A673 (cell line): Measurements from ENCODE around the gene SYNE2. TPM values are rescaled to one million over a fixed set of nuclear protein-coding genes. Genes with fewer than 3 reads are reported as not detected.

Experiments used
- BruUV-seq: library from RNA; stranded (reverse); fragments of 400-500 nt; replicated peaks from 2 replicates; lab custom pipeline; 2021; lab: Mats Ljungman, UMichigan
- CTCF ChIA-PET: fragments of 300-600 bp; sonication (Branson Sonifier 250); formaldehyde crosslinking; loops from one replicate; lab custom pipeline; 2022; ENCODE audit warnings: antibody characterized with exemption; lab: Charles Lee
- POLR2A ChIA-PET: fragments of 300-600 bp; sonication (Branson Sonifier 250); formaldehyde crosslinking; loops from one replicate; lab custom pipeline; 2022; ENCODE audit warnings: antibody characterized with exemption; ENCODE audit not compliant: low non-redundant PET; lab: Charles Lee
- DNase-seq: peaks from one replicate; pipeline ENCODE4 v3.0.0-alpha.2; 2015; ENCODE audit warnings: low spot score
- H3K27ac ChIP-seq: fragments of 200-600 bp; sonication (generic); 2 replicates; pipeline ENCODE4 v1.5.1; 2016; ENCODE audit warnings: mixed run types, low read depth, mild to moderate bottlenecking, mixed read lengths, antibody characterized with exemption, low read length; ENCODE audit not compliant: poor library complexity, severe bottlenecking
- H3K27me3 ChIP-seq: fragments of 200-600 bp; sonication (generic); replicated peaks from 2 replicates; pipeline ENCODE4 v1.6.1; 2017; ENCODE audit warnings: mixed run types, low read depth, mild to moderate bottlenecking, mixed read lengths, antibody characterized with exemption, low read length; ENCODE audit not compliant: insufficient read depth, poor library complexity
- H3K36me3 ChIP-seq: fragments of 200-600 bp; sonication (generic); 2 replicates; pipeline ENCODE4 v1.6.1; 2016; ENCODE audit warnings: mixed run types, mild to moderate bottlenecking, mixed read lengths, antibody characterized with exemption, low read length; ENCODE audit not compliant: insufficient read depth, poor library complexity, severe bottlenecking
- H3K4me1 ChIP-seq: fragments of 200-600 bp; sonication (generic); 2 replicates; pipeline ENCODE4 v1.6.1; 2017; ENCODE audit warnings: mixed run types, mild to moderate bottlenecking, mixed read lengths, antibody characterized with exemption, low read length; ENCODE audit not compliant: insufficient read depth, poor library complexity, severe bottlenecking
- H3K4me3 ChIP-seq: fragments of 200-600 bp; sonication (generic); 2 replicates; pipeline ENCODE4 v1.5.1; 2016; ENCODE audit warnings: low read depth, mixed run types, mild to moderate bottlenecking, mixed read lengths, low read length; ENCODE audit not compliant: poor library complexity, severe bottlenecking
- H3K9me3 ChIP-seq: fragments of 200-600 bp; sonication (generic); 2 replicates; pipeline ENCODE4 v1.6.1; 2016; ENCODE audit warnings: mixed run types, low read depth, mild to moderate bottlenecking, mixed read lengths, antibody characterized with exemption, low read length; ENCODE audit not compliant: poor library complexity, severe bottlenecking
- EZH2 ChIP-seq: fragments of 200-600 bp; sonication (generic); IDR thresholded peaks from 2 replicates; pipeline ENCODE4 v1.6.1; 2017; ENCODE audit warnings: borderline replicate concordance, low read depth, mild to moderate bottlenecking, mixed read lengths, antibody characterized with exemption, low read length; ENCODE audit not compliant: poor library complexity, severe bottlenecking
- intact Hi-C: fragments of 100-400 bp; cut with micrococcal nuclease; formaldehyde crosslinking; loops from one replicate; pipeline ENCODE4 v1.10.0; 2022; ENCODE audit not compliant: unreplicated experiment
- total RNA-seq: library from RNA; stranded (reverse); gene quantifications from 2 replicates; pipeline ENCODE4 v1.2.3, GENCODE V29; 2021
- TF ChIP-seq, protein P1 (sequence below): fragments of 300-800, 200-600 bp; sonication (generic); conservative IDR thresholded peaks from 2 replicates; pipeline ENCODE4 v1.5.1; 2017; ENCODE audit warnings: low read depth, mild to moderate bottlenecking, antibody characterized with exemption, low read length, moderate library complexity, mixed read lengths

Gene SYNE2
- total RNA-seq, 1 experiment from 2014 or later, result 68.2 TPM

- POLR2A ChIA-PET, result no interaction called here
- TF ChIP-seq, protein P1, sequence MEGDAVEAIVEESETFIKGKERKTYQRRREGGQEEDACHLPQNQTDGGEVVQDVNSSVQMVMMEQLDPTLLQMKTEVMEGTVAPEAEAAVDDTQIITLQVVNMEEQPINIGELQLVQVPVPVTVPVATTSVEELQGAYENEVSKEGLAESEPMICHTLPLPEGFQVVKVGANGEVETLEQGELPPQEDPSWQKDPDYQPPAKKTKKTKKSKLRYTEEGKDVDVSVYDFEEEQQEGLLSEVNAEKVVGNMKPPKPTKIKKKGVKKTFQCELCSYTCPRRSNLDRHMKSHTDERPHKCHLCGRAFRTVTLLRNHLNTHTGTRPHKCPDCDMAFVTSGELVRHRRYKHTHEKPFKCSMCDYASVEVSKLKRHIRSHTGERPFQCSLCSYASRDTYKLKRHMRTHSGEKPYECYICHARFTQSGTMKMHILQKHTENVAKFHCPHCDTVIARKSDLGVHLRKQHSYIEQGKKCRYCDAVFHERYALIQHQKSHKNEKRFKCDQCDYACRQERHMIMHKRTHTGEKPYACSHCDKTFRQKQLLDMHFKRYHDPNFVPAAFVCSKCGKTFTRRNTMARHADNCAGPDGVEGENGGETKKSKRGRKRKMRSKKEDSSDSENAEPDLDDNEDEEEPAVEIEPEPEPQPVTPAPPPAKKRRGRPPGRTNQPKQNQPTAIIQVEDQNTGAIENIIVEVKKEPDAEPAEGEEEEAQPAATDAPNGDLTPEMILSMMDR, result no peak
- no peak for TF ChIP-seq EZH2
- Histone ChIP-seq H3K4me1 (peaks cover 8% of the 10 kb centered on the region), H3K36me3 (no peaks in the 10 kb centered on the region), H3K9me3 (no peaks in the 10 kb centered on the region), H3K4me3 (peak overlapping the region; percentile 95), H3K27me3 (no peaks in the 10 kb centered on the region), H3K27ac (no peak overlapping the region)
- DNase-seq, result no peak
- CTCF ChIA-PET, result no interaction called here
- intact Hi-C loops, result no loop called here
- BruUV-seq, result no TSS peak
Observed at GRCh38 chr14:63854330-63854729, 1.5 kb downstream of the SYNE2 start.

GRCh38 chr14:63855281-63855680, 2.5 kb downstream of the SYNE2 start:
- no peak overlapping the region for H3K4me3 ChIP-seq
- CTCF ChIA-PET, result no interaction called here
- no peaks in the 10 kb centered on the region for H3K27me3 ChIP-seq
- H3K4me1 ChIP-seq, result peaks cover 8% of the 10 kb centered on the region
- DNase-seq, result no peak
- no peak overlapping the region for H3K27ac ChIP-seq
- no TSS peak for BruUV-seq
- H3K36me3 ChIP-seq, result no peaks in the 10 kb centered on the region
- POLR2A ChIA-PET, result no interaction called here
- intact Hi-C loops, result no loop called here
- H3K9me3 ChIP-seq, result no peaks in the 10 kb centered on the region
- no peak for TF ChIP-seq EZH2
- TF ChIP-seq, protein P1, result no peak

DNA sequence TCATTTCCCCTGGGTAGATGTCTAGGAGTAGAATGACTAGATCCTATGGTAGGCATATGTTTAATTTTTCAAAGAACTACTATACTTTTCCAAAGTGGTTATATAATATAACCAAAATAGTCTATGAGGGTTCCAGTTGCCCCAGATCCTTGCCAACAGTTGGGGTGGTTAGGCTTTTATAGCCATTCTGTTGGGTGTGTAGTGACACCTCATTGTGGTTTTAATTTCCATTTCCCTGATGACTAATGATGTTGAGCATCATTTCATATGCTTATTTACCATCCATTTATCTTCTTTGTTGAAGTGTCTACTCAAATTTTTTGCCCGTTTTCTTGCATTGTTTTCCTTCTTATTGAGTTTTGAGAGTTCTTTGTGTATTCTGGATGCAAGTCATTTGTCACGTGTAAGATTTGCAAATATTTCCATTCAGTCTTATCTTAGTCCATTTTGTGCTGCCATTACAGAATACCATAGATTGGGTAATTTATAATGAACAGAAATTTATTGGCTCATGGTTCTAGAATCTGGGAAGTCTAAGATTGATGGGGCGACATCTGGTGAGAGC, 4.7 kb downstream of the SYNE2 start:
- peaks cover 8% of the 10 kb centered on the region for H3K4me1 ChIP-seq
- no peaks in the 10 kb centered on the region for H3K27me3 ChIP-seq
- BruUV-seq, result no TSS peak
- TF ChIP-seq, protein P1, result no peak
- no peak for TF ChIP-seq EZH2
- H3K4me3 ChIP-seq, result no peak overlapping the region
- H3K9me3 ChIP-seq, result no peaks in the 10 kb centered on the region
- no peak overlapping the region for H3K27ac ChIP-seq
- no peak for DNase-seq
- intact Hi-C loops, result no loop called here
- CTCF ChIA-PET, result no interaction called here
- POLR2A ChIA-PET, result no interaction called here
- H3K36me3 ChIP-seq, result no peaks in the 10 kb centered on the region
